Body of pancreas (tissue), 4 donors: Measurements from ENCODE around the gene DIAPH1. TPM values are rescaled to one million over a fixed set of nuclear protein-coding genes. Genes with fewer than 3 reads are reported as not detected.
A peak's percentile ranks its signal among the peaks of the same experiment; 100 is the strongest.

Source experiments
- ATAC-seq: fragments of 150-250 bp; one replicate; pipeline ENCODE4 v1.9.1; 2016
- DNase-seq, 4 donors: peaks; one replicate each; pipeline ENCODE4 v3.0.0-alpha.2; 2019
- H3K27ac ChIP-seq, 4 donors: fragments of 200-600 bp; sonication (generic); 1 replicate in 3 of 4; 2 replicates in 1 of 4; pipeline versions ENCODE4 v1.5.1 to v1.6.1; 2016 to 2019; ENCODE audit warnings: mild to moderate bottlenecking in 1 of 4, mixed read lengths in 1 of 4, moderate library complexity in 1 of 4
- H3K27me3 ChIP-seq, 2 donors: fragments of 200-600 bp; sonication (generic); one replicate each; pipeline ENCODE4 v1.6.0; 2016; ENCODE audit warnings: mild to moderate bottlenecking in 1 of 2
- H3K36me3 ChIP-seq, 2 donors: fragments of 200-600 bp; sonication (generic); replicated peaks in 1 of 2; 2 replicates each; pipeline ENCODE4 v1.5.1; 2016; ENCODE audit warnings: low read depth in 2 of 2; ENCODE audit not compliant: insufficient read depth in 1 of 2
- H3K4me1 ChIP-seq: fragments of 200-600 bp; sonication (generic); one replicate; pipeline ENCODE4 v1.6.0; 2016
- H3K4me3 ChIP-seq, 2 donors: fragments of 200-600 bp; sonication (generic); 1 replicate in 1 of 2; 2 replicates in 1 of 2; pipeline ENCODE4 v1.5.1; 2016 to 2019
- H3K9me3 ChIP-seq, 3 donors: fragments of 200-600 bp; sonication (generic); 1 replicate in 2 of 3; 2 replicates in 1 of 3; pipeline ENCODE4 v1.5.1; 2016
- CTCF ChIP-seq, 7 experiments: fragments of 450-650 bp in 4 of 7; fragments of 200-600 bp in 3 of 7; sonication (generic) in 3 of 7; IDR thresholded peaks; one replicate each; pipeline ENCODE4 v1.5.1; 2016 to 2019; ENCODE audit warnings: antibody characterized with exemption in 7 of 7
- POLR2A ChIP-seq, 3 donors: fragments of 450-650 bp; IDR thresholded peaks; one replicate each; pipeline ENCODE4 v1.6.1; 2016; ENCODE audit warnings: antibody characterized with exemption in 3 of 3, mild to moderate bottlenecking in 2 of 3
- WGBS, 2 donors: methylation state at CpG; one replicate each; pipeline ENCODE4 v1.1.5; 2017; 5-methylcytosine and 5-hydroxymethylcytosine counted together
- intact Hi-C: fragments of 100-400 bp; cut with DNase I; formaldehyde crosslinking; loops from one replicate; pipeline ENCODE4 v1.15.1; 2023
- total RNA-seq, 2 donors: library from RNA; depleted of rRNA; stranded (reverse); fragments of >200 nt; gene quantifications; one replicate each; pipeline ENCODE4 v1.1.0, GENCODE V29; 2016

DIAPH1 gene
- total RNA-seq, 2 donors from 2014 or later: 28.3 to 47.0 TPM

DNA sequence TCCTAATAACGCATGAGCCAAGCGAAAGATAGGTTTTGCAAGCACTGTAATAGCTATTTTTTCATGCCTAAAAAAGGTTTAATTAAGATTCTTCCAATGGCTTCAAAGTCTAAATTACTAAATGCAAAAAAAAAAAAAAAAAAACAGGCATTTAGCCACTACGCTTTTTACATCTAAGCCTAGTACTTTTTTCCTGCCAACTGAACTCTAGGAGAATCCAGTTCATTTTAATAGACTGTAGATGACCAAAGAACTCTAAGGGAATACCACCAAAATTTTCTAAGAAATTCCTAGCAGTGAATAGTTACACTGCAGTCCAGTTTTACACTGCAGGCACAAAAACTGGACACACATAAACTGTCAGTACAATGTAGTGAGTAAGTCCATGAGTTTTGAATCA, 9.8 kb downstream of the DIAPH1 start:
- Histone ChIP-seq H3K36me3 (no peaks in the 10 kb centered on the region), H3K4me3 (no peak overlapping the region), H3K4me1 (peaks cover 66% of the 10 kb centered on the region), H3K27me3 (no peaks in the 10 kb centered on the region), H3K27ac (peak overlapping the region in 3 of 4 donors; percentile 64 to 79 (median 66)), H3K9me3 (no peaks in the 10 kb centered on the region)
- ATAC-seq (no peak), DNase-seq (no peak)
- TF ChIP-seq CTCF (IDR thresholded peaks at IDR 0.05) (no peak), POLR2A (IDR thresholded peaks at IDR 0.05) (no peak)
- intact Hi-C loops: no loop called here
- 16 to 33% methylated on average over 3 of the region's 3 CpGs for WGBS, 2 donors

GRCh38 chr5:141608557-141608956, 10.2 kb downstream of the DIAPH1 start:
- no peak for TF ChIP-seq POLR2A (IDR thresholded peaks at IDR 0.05)
- TF ChIP-seq CTCF (IDR thresholded peaks at IDR 0.05): no peak
- Histone ChIP-seq H3K4me1 (peaks cover 66% of the 10 kb centered on the region), H3K27me3 (no peaks in the 10 kb centered on the region), H3K4me3 (no peak overlapping the region), H3K27ac (peak overlapping the region in 3 of 4 donors; percentile 64 to 79 (median 66)), H3K9me3 (no peaks in the 10 kb centered on the region), H3K36me3 (no peaks in the 10 kb centered on the region)
- DNase-seq (peak in 1 of 4 donors; percentile 25), ATAC-seq (peak; percentile 86)
- 7 to 11% methylated on average over 1 of the region's 1 CpG for WGBS, 2 donors
- intact Hi-C loops: no loop called here

- peaks cover 61% of the 10 kb centered on the region for H3K4me1 ChIP-seq
- H3K27ac ChIP-seq: peak overlapping the region; percentile 29 to 79 (median 65)
- no peaks in the 10 kb centered on the region for H3K27me3 ChIP-seq
- ATAC-seq (no peak), DNase-seq (no peak)
- no peaks in the 10 kb centered on the region for H3K9me3 ChIP-seq
- WGBS, 2 donors: 63 to 69% methylated on average over 2 of the region's 2 CpGs
- intact Hi-C loops: no loop called here
- TF ChIP-seq POLR2A (IDR thresholded peaks at IDR 0.05): no peak
- no peaks in the 10 kb centered on the region for H3K36me3 ChIP-seq
- no peak overlapping the region for H3K4me3 ChIP-seq
Measured at GRCh38 chr5:141608046-141608445, 10.8 kb downstream of the DIAPH1 start.

- ATAC-seq: no peak
- Histone ChIP-seq H3K4me1 (peaks cover 57% of the 10 kb centered on the region), H3K27ac (peak overlapping the region in 2 of 4 donors; percentile 46 to 62), H3K4me3 (no peak overlapping the region), H3K9me3 (no peaks in the 10 kb centered on the region), H3K27me3 (no peaks in the 10 kb centered on the region), H3K36me3 (no peaks in the 10 kb centered on the region)
- 75% methylated on average over 6 of the region's 6 CpGs for WGBS, 2 donors
- DNase-seq: peak in 3 of 4 donors; percentile 24 to 67 (median 25)
- intact Hi-C loops: no loop called here
- TF ChIP-seq POLR2A (IDR thresholded peaks at IDR 0.05) (no peak), CTCF (IDR thresholded peaks at IDR 0.05) (no peak)
Measured at GRCh38 chr5:141605523-141606277, 13.1 kb downstream of the DIAPH1 start.

DNA sequence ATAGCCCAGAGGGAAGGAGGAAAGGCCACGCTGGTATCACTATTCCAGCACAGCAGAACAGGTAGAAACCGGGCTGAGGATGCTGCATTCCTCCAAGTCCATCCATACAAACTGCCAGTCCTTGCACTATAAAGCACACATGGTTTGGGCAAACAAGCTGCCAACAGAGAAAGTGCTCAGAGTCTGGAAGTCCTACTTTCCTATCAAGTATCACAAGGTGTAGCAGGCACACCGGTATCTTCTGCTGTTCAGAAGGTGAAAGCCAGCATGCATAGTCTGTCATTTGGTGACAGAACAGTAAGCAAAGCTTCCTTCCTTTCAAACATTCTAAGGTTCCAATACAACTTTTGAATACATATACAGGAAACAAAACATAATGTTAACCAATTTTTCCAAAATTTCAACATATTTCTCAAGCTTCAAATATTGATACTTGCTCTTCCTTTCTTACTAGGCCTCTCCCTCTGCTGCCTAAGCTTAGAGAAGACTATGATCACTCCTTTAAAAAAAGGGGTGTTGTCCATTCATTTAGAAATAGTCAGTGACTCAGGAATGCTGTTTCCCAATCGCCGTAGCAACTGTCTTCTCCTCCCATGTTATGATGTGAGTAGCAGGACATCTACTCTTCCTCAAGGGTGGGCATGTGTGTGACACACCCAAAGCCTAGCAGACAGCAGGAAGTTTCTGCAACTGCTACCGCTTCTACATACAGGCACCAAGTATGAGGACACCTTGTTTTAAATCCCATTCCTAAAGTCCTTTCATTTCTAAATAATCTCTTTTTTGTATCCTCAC, 14.7 kb downstream of the DIAPH1 start:
- intact Hi-C loops: no loop called here
- 64 to 70% methylated on average over 6 of the region's 6 CpGs for WGBS, 2 donors
- peaks cover 45% of the 10 kb centered on the region for H3K4me1 ChIP-seq

More for the DNA sequence above, 14.7 kb downstream of the DIAPH1 start:
- Histone ChIP-seq H3K27me3 (no peaks in the 10 kb centered on the region), H3K27ac (peak overlapping the region in 1 of 4 donors; percentile 62), H3K9me3 (no peaks in the 10 kb centered on the region), H3K36me3 (no peaks in the 10 kb centered on the region), H3K4me3 (no peak overlapping the region)
- DNase-seq: peak in 3 of 4 donors; percentile 28 to 75 (median 37)
- no peak for TF ChIP-seq POLR2A (IDR thresholded peaks at IDR 0.05)
- no peak for TF ChIP-seq CTCF (IDR thresholded peaks at IDR 0.05)
- peak; percentile 51 for ATAC-seq
